T-helper 22 cell (primary cell): ENCODE results near the gene NFU1.

Source experiments
- DNase-seq: peaks from one replicate; pipeline ENCODE4 v3.0.0-alpha.2; 2020; ENCODE audit warnings: low read depth

NFU1 gene

GRCh38 chr2:69436938-69437750, at the start of gene NFU1:
Gene NFU1 (minus strand): TSS chr2:69437435. CDS start chr2:69437422, 13 bp downstream.
- DNase-seq, result peak; percentile 76

- no peak for DNase-seq
Observed at GRCh38 chr2:69483696-69484095, 46.5 kb upstream of the NFU1 start.

GRCh38 chr2:69483024-69483423, 45.8 kb upstream of the NFU1 start:
- no peak for DNase-seq

GRCh38 chr2:69482471-69482870, 45.2 kb upstream of the NFU1 start:
- no peak for DNase-seq

- DNase-seq, result no peak
Observed at GRCh38 chr2:69481421-69481820, 44.2 kb upstream of the NFU1 start.

GRCh38 chr2:69477627-69478026, 40.4 kb upstream of the NFU1 start:
- DNase-seq, result no peak

- DNase-seq, result no peak
Observed at GRCh38 chr2:69474688-69475087, 37.5 kb upstream of the NFU1 start.

GRCh38 chr2:69471793-69472192, 34.6 kb upstream of the NFU1 start:
- no peak for DNase-seq

- no peak for DNase-seq
Observed at GRCh38 chr2:69470911-69471310, 33.7 kb upstream of the NFU1 start.

- no peak for DNase-seq
Observed at GRCh38 chr2:69469784-69470183, 32.5 kb upstream of the NFU1 start.

- DNase-seq, result no peak
Observed at GRCh38 chr2:69469375-69469774, 32.1 kb upstream of the NFU1 start.

GRCh38 chr2:69466728-69467127, 29.5 kb upstream of the NFU1 start:
- DNase-seq, result no peak

GRCh38 chr2:69465513-69466456, 28.6 kb upstream of the NFU1 start:
- DNase-seq, result no peak

- no peak for DNase-seq
Observed at GRCh38 chr2:69464575-69464974, 27.3 kb upstream of the NFU1 start.

GRCh38 chr2:69462780-69463179, 25.5 kb upstream of the NFU1 start:
- DNase-seq, result no peak

- no peak for DNase-seq
Observed at GRCh38 chr2:69461404-69461803, 24.2 kb upstream of the NFU1 start.

GRCh38 chr2:69459936-69460335, 22.7 kb upstream of the NFU1 start:
- DNase-seq, result no peak

- DNase-seq, result no peak
Observed at GRCh38 chr2:69456950-69457445, 19.8 kb upstream of the NFU1 start.

- no peak for DNase-seq
Observed at GRCh38 chr2:69456154-69456553, 18.9 kb upstream of the NFU1 start.

GRCh38 chr2:69454976-69455375, 17.7 kb upstream of the NFU1 start:
- no peak for DNase-seq

- no peak for DNase-seq
Observed at GRCh38 chr2:69453475-69454129, 16.4 kb upstream of the NFU1 start.

GRCh38 chr2:69452687-69453086, 15.5 kb upstream of the NFU1 start:
- no peak for DNase-seq
